ENCODE results near the gene EYA4.

DNA sequence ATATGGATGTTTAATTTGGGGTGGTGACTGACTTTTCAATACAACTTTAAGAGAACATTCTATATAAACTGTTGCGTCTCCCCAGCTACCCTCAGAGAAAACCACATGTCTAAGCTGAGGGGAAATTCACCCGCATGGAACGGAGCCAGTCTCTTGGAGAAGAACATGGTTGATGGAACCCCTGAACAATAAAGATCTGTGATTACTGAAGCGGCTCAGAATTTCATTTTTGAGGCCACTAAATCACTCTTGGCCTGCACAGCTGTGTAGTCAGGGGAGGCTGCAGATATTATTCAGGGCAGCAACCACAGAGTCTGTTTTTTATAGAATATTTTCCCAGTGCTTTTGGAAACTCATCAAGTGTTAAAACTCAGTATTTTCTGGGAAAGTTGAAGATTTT, 73.8 kb downstream of the EYA4 start:
- TF ChIP-seq POLR2A (IDR thresholded peaks at IDR 0.05; ENCODE audit: low read depth, low read length) = no peak
- TF ChIP-seq POLR2AphosphoS5 (IDR thresholded peaks at IDR 0.05; ENCODE audit: low read depth, low read length) = no peak

Data from GM12892 (cell line).